ENCODE measurements around the gene RC3H1.
A peak's percentile ranks its signal among the peaks of the same experiment; 100 is the strongest.

RC3H1 gene

DNA sequence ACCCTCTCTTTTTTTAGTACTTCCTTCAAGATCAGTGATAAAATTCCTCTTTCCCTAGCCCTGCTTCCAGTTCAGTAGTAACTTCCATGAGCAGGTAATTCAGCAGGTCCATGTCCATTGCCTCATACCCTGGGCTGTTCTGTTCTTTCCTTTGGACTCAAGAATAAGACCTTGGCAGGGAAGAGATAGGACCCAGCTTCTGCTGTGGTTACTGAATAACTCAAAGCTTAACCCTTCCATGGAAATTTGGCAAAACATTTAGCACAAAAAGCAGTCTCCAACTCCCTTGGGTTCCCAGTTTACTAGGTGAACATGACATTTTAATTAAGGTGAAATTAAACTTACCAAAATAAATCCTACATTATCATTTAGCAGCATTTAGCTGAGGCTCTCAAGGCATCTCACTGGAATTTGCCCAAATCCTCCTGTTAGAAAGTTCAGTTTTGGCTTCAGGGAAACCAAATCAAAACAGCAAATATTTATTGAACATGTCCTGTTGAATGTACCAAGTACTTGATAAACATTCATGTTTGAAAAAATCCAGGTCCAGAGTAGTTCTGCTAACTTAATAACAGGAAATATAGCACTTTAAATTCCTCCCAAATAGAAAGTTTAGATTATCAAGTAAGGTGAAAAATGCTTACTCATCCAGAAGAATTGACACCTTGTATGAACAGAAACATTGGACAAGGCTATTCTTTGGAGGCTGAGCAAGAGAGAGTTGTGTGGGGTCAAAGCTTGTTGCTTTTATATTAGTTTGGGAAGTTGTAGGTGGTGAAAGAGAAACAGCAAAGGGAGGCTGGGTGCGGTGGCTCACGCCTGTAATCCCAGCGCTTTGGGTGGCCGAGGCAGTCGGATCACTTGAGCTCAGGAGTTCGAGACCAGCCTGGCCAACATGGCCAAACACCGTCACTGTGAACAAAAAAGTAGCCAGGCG, 96.6 kb downstream of the RC3H1 start:
- no peak for TF ChIP-seq CTCF (IDR thresholded peaks at IDR 0.05)

- TF ChIP-seq CTCF (IDR thresholded peaks at IDR 0.05): no peak
These were observed 101.3 kb downstream of the RC3H1 start for GRCh38 chr1:173920861-173921260.

DNA sequence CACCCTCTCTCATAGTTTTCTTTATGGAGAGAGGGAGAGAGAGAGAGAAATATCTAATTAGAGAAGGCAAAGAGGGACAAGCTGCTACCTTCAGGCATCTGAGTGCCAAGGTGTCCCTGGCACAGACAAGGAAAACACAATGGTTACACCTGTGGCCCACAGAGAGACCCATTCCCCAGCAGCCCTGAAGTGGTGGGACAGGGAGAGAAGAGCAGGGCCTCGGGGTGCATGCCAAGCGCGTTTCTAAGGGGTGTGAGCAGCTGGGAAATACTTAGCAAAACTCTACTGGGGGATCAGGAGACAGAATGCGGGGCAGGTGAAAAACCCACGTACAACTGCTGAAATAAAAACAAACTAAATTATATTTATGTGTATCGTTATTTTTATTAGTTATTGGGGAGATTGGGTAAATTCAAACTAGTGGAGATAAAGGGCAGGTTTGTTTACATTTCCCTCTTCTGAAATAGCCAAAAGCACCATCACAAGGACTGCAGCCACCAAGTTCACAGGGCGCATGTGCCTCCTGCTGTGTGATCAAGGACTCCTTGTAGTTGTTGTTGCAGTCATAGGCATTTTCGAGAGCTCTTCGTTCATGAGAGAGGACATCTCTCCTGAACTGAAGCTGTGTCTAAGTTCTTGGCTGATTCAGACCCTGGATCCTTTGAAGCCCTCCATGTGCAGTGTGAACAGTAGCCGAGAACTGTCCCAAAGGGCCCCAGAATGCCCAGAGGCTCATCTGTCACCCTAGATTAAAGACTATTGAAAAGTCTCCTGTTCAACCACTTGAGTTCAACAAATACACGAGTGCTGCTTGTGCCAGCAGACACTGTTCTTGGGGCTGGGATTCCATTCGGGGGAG, 104.3 kb downstream of the RC3H1 start:
- TF ChIP-seq CTCF (IDR thresholded peaks at IDR 0.05): no peak

GRCh38 chr1:173917149-173917548, 105.0 kb downstream of the RC3H1 start, which contains the start of gene SERPINC1:
TSS of gene SERPINC1 (minus strand) at chr1:173917327. CDS start at chr1:173917259, 68 bp downstream.
- no peak for TF ChIP-seq CTCF (IDR thresholded peaks at IDR 0.05)

DNA sequence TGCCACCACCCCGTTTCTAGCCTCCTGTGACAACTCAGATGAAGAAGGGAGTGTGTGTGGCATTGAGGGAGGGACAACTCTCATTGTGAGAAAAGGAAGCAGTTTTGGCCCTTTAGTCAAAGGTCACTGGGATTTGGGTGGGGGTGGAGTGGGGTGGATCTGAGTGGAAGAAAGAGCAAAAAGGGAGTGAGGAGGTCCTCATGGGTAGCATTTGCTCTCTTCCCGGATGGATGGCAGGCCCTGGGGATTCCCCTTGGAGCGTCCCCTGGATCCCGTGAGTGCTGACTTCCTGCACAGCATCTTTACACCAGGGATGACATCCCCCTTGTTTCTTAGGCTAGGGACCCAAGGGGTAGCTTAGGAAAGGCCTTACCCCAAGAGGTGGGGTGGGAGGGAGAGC, 105.5 kb downstream of the RC3H1 start:
- no peak for TF ChIP-seq CTCF (IDR thresholded peaks at IDR 0.05)

- no peak for TF ChIP-seq CTCF (IDR thresholded peaks at IDR 0.05)
These were observed 106.6 kb downstream of the RC3H1 start for GRCh38 chr1:173915596-173915995.

DNA sequence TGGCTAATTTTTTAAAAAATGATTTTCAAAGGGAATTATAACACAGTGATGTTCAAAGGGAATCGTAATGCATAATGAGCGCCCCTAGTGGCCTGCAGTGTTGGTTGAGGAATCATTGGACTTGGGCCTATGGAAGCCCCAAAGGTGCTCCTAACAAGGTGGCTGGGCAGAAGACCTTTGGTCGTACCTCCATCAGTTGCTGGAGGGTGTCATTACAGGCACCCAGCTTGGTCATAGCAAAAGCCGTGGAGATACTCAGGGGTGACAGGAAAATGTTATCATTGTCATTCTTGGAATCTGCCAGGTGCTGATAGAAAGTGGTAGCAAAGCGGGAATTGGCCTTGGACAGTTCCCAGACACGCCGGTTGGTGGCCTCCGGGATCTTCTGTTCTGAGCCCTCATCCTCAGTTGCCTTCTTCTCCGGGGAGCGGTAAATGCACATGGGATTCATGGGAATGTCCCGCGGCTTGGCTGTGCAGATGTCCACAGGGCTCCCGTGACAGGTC, 107.7 kb downstream of the RC3H1 start:
- peak; percentile 79 for TF ChIP-seq CTCF (IDR thresholded peaks at IDR 0.05)

Measured in LNCAP (cell line).